ENCODE data around the gene TMEM184B. TPM values are rescaled to one million over a fixed set of nuclear protein-coding genes. Genes with fewer than 3 reads are reported as not detected.

Gene TMEM184B
- total RNA-seq, 4 donors from 2014 or later, result 27.9 to 67.4 (median 40.7) TPM

- H3K4me3 ChIP-seq (ENCODE audit: low read depth, poor library complexity, severe bottlenecking), result no peak overlapping the region
- TF ChIP-seq CTCF (IDR thresholded peaks at IDR 0.05), result no peak
- no peak for DNase-seq (ENCODE audit: low spot score in 2 of 2)
- WGBS, 2 donors, result 50 to 56% methylated on average over 16 to 20 of the region's 20 CpGs
- intact Hi-C loops (cut with DNase I; ENCODE audit: low total_unique reads), result no loop called here
These were observed 29.6 kb downstream of the TMEM184B start for GRCh38 chr22:38243007-38243765.

- no peak overlapping the region for H3K4me3 ChIP-seq (ENCODE audit: low read depth, poor library complexity, severe bottlenecking)
- intact Hi-C loops (cut with DNase I; ENCODE audit: low total_unique reads), result no loop called here
- no peak for TF ChIP-seq POLR2A (IDR thresholded peaks at IDR 0.05)
- no peak for TF ChIP-seq CTCF (IDR thresholded peaks at IDR 0.05)
- no peak for DNase-seq (ENCODE audit: low spot score in 2 of 2)
- WGBS, 2 donors, result 29 to 39% methylated on average over 6 of the region's 6 CpGs
These were observed 32.0 kb downstream of the TMEM184B start for GRCh38 chr22:38240734-38241252.

- no peak for TF ChIP-seq CTCF (IDR thresholded peaks at IDR 0.05)
- TF ChIP-seq POLR2A (IDR thresholded peaks at IDR 0.05), result no peak
- H3K4me3 ChIP-seq (ENCODE audit: low read depth, poor library complexity, severe bottlenecking), result no peak overlapping the region
- no peak for DNase-seq (ENCODE audit: low spot score in 2 of 2)
- intact Hi-C loops (cut with DNase I; ENCODE audit: low total_unique reads), result no loop called here
- WGBS, 2 donors, result 39 to 46% methylated on average over 14 of the region's 14 CpGs
These were observed 33.6 kb downstream of the TMEM184B start for GRCh38 chr22:38239101-38239761.

- no peak overlapping the region for H3K4me3 ChIP-seq (ENCODE audit: low read depth, poor library complexity, severe bottlenecking)
- TF ChIP-seq POLR2A (IDR thresholded peaks at IDR 0.05) (no peak), CTCF (IDR thresholded peaks at IDR 0.05) (no peak)
- intact Hi-C loops (cut with DNase I; ENCODE audit: low total_unique reads), result no loop called here
- DNase-seq (ENCODE audit: low spot score in 2 of 2), result no peak
- WGBS, 2 donors, result 69 to 70% methylated on average over 9 of the region's 9 CpGs
These were observed 34.2 kb downstream of the TMEM184B start for GRCh38 chr22:38238519-38239071.

GRCh38 chr22:38236786-38237185, 36.0 kb downstream of the TMEM184B start:
- H3K4me3 ChIP-seq (ENCODE audit: low read depth, poor library complexity, severe bottlenecking), result no peak overlapping the region
- no peak for DNase-seq (ENCODE audit: low spot score in 2 of 2)
- WGBS, 2 donors, result 42 to 54% methylated on average over 8 of the region's 8 CpGs
- no peak for TF ChIP-seq POLR2A (IDR thresholded peaks at IDR 0.05)
- no peak for TF ChIP-seq CTCF (IDR thresholded peaks at IDR 0.05)
- intact Hi-C loops (cut with DNase I; ENCODE audit: low total_unique reads), result no loop called here
